ENCODE data around the gene ABI3.
"Not testable (repeated sequence)": the region's sequence is repeated elsewhere in the genome, so short reads cannot be mapped to it uniquely, and the experiment has no call there.

Gene ABI3

GRCh38 chr17:49210158-49211029 is at the start of gene ABI3, which contains the start of gene GNGT2:
TSS of gene ABI3 (plus strand) at chr17:49210707. CDS start at chr17:49210725, 18 bp downstream.
TSS of gene GNGT2 (minus strand) at chr17:49210574. CDS start at chr17:49207422, 3,152 bp downstream.
- no peak for DNase-seq (ENCODE audit: low read depth, low spot score)
- H3K27ac ChIP-seq: no peak within 1 kb of the TSS

GRCh38 chr17:49162866-49163265 is 47.6 kb upstream of the ABI3 start:
- H3K27ac ChIP-seq: no peak overlapping the region
- no peak for DNase-seq (ENCODE audit: low read depth, low spot score)

GRCh38 chr17:49165143-49165542 is 45.4 kb upstream of the ABI3 start:
- H3K27ac ChIP-seq: no peak overlapping the region
- DNase-seq (ENCODE audit: low read depth, low spot score): no peak

- no peak overlapping the region for H3K27ac ChIP-seq
- DNase-seq (ENCODE audit: low read depth, low spot score): no peak
Measured at GRCh38 chr17:49168706-49169105, 41.8 kb upstream of the ABI3 start.

- no peak overlapping the region for H3K27ac ChIP-seq
- no peak for DNase-seq (ENCODE audit: low read depth, low spot score)
Measured at GRCh38 chr17:49170216-49170615, 40.3 kb upstream of the ABI3 start.

- not testable (repeated sequence) for DNase-seq (ENCODE audit: low read depth, low spot score); H3K27ac ChIP-seq
Measured at GRCh38 chr17:49170711-49171110, 39.8 kb upstream of the ABI3 start.

GRCh38 chr17:49175978-49176377 is 34.5 kb upstream of the ABI3 start:
- H3K27ac ChIP-seq; DNase-seq (ENCODE audit: low read depth, low spot score): not testable (repeated sequence)

GRCh38 chr17:49180303-49180702 is 30.2 kb upstream of the ABI3 start:
- DNase-seq (ENCODE audit: low read depth, low spot score): no peak
- H3K27ac ChIP-seq: no peak overlapping the region

GRCh38 chr17:49180998-49181635 is 29.4 kb upstream of the ABI3 start:
- no peak overlapping the region for H3K27ac ChIP-seq
- DNase-seq (ENCODE audit: low read depth, low spot score): no peak

- no peak overlapping the region for H3K27ac ChIP-seq
- DNase-seq (ENCODE audit: low read depth, low spot score): no peak
Measured at GRCh38 chr17:49183341-49183740, 27.2 kb upstream of the ABI3 start.

GRCh38 chr17:49183801-49184200 is 26.7 kb upstream of the ABI3 start:
- no peak overlapping the region for H3K27ac ChIP-seq
- DNase-seq (ENCODE audit: low read depth, low spot score): no peak

GRCh38 chr17:49184522-49184921 is 26.0 kb upstream of the ABI3 start:
- DNase-seq (ENCODE audit: low read depth, low spot score); H3K27ac ChIP-seq: not testable (repeated sequence)

GRCh38 chr17:49185381-49185780 is 25.1 kb upstream of the ABI3 start:
- H3K27ac ChIP-seq; DNase-seq (ENCODE audit: low read depth, low spot score): not testable (repeated sequence)

GRCh38 chr17:49187301-49187700 is 23.2 kb upstream of the ABI3 start:
- H3K27ac ChIP-seq: no peak overlapping the region
- DNase-seq (ENCODE audit: low read depth, low spot score): no peak

- H3K27ac ChIP-seq: no peak overlapping the region
- DNase-seq (ENCODE audit: low read depth, low spot score): no peak
Measured at GRCh38 chr17:49190932-49191331, 19.6 kb upstream of the ABI3 start.

GRCh38 chr17:49191409-49191916 is 19.0 kb upstream of the ABI3 start:
- no peak for DNase-seq (ENCODE audit: low read depth, low spot score)
- peak overlapping the region; percentile 84 for H3K27ac ChIP-seq

GRCh38 chr17:49191917-49192741 is 18.4 kb upstream of the ABI3 start:
- peak; percentile 59 for DNase-seq (ENCODE audit: low read depth, low spot score)
- H3K27ac ChIP-seq: peak overlapping the region; percentile 84

GRCh38 chr17:49193513-49194296 is 16.8 kb upstream of the ABI3 start:
- DNase-seq (ENCODE audit: low read depth, low spot score): peak; percentile 26
- H3K27ac ChIP-seq: peak overlapping the region; percentile 84

GRCh38 chr17:49194297-49194607 is 16.3 kb upstream of the ABI3 start:
- DNase-seq (ENCODE audit: low read depth, low spot score): no peak
- no peak overlapping the region for H3K27ac ChIP-seq

GRCh38 chr17:49195751-49196150 is 14.8 kb upstream of the ABI3 start:
- DNase-seq (ENCODE audit: low read depth, low spot score): no peak
- H3K27ac ChIP-seq: no peak overlapping the region

All from epithelial cell of prostate (primary cell).